Tibial nerve (tissue), 4 donors: ENCODE measurements around the gene PLBD1.

Source experiments
- EP300 ChIP-seq, 2 donors: sonication (generic); formaldehyde crosslinking; IDR thresholded peaks; one replicate each; pipeline ENCODE4 v1.6.1; 2017; ENCODE audit warnings: antibody characterized with exemption in 2 of 2, mild to moderate bottlenecking in 1 of 2
- POLR2A ChIP-seq, 2 donors: fragments of 450-650 bp; IDR thresholded peaks; one replicate each; pipeline ENCODE4 v1.6.1; 2017; ENCODE audit warnings: antibody characterized with exemption in 2 of 2, mild to moderate bottlenecking in 2 of 2, moderate library complexity in 2 of 2
- TF ChIP-seq, protein P1 (sequence below), 5 experiments: fragments of 200-600 bp in 3 of 5; fragments of 450-650 bp in 2 of 5; sonication (generic) in 3 of 5; IDR thresholded peaks; one replicate each; pipeline ENCODE4 v1.5.1; 2016 to 2019; ENCODE audit warnings: antibody characterized with exemption in 5 of 5, mild to moderate bottlenecking in 3 of 5, moderate library complexity in 2 of 5

DNA sequence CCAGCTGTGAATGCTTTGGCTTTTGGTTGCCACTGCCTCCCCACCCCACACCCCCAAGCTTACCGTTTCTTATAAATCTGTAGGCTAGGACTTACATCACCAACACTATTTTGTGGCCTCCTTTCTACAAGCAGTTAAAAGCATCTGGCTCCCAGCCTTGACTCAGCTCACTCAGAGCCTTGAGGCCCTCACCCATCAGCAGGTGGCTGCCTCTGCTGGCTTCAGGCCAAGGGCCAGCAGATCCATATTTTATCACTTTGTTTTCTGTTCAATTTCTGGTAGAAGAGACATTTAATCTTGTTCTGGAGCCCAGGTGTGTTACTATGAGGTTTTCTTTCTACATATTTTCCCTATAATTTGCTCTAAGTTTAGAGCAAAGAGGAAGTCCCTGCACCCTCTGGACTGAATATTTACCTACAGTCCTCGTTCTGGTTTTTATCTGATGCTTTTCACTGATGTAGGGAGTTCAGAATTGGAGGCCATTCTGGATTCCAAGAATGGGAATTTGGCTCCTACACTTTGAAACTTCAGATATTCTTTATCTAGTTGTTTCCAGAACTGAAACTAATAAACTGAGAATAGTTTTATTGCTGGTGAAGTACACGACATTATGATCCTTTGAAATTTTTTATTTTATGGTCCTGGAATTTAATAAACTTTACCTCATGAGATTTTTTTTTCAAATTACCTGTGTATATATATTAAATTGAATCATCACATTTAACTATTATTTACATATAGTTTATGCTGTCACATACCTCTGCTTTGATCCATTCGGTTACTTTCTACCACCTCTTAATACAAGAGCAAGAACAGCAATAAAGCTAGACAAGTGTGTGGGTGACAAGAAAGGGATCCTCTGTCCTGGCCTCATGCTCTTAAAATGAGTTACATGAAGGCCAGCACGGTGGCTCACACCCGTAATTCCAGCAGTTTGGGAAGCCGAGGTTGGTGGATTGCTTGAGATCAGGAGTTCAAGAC, 22.2 kb downstream of the PLBD1 start:
- TF ChIP-seq, protein P1, sequence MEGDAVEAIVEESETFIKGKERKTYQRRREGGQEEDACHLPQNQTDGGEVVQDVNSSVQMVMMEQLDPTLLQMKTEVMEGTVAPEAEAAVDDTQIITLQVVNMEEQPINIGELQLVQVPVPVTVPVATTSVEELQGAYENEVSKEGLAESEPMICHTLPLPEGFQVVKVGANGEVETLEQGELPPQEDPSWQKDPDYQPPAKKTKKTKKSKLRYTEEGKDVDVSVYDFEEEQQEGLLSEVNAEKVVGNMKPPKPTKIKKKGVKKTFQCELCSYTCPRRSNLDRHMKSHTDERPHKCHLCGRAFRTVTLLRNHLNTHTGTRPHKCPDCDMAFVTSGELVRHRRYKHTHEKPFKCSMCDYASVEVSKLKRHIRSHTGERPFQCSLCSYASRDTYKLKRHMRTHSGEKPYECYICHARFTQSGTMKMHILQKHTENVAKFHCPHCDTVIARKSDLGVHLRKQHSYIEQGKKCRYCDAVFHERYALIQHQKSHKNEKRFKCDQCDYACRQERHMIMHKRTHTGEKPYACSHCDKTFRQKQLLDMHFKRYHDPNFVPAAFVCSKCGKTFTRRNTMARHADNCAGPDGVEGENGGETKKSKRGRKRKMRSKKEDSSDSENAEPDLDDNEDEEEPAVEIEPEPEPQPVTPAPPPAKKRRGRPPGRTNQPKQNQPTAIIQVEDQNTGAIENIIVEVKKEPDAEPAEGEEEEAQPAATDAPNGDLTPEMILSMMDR (IDR thresholded peaks at IDR 0.05): no peak
- no peak for TF ChIP-seq POLR2A (IDR thresholded peaks at IDR 0.05)
- no peak for TF ChIP-seq EP300 (IDR thresholded peaks at IDR 0.05)
